SU-DHL-6 (cell line): ENCODE measurements around the gene NUTF2.

ENCODE experiments used
- H2AFZ ChIP-seq: fragments of 200-600 bp; sonication (generic); 2 replicates; pipeline ENCODE4 v1.6.1; 2014; ENCODE audit warnings: low read depth, mild to moderate bottlenecking, moderate library complexity, mixed read lengths, antibody characterized with exemption, low read length; ENCODE audit not compliant: severe bottlenecking
- H3F3A ChIP-seq: fragments of 200-600 bp; shearing (Covaris generic); 2 replicates; pipeline ENCODE4 v1.6.0; 2016; ENCODE audit warnings: antibody characterized with exemption, mild to moderate bottlenecking; ENCODE audit not compliant: insufficient read depth
- H3K27ac ChIP-seq: fragments of 200-600 bp; sonication (generic); 2 replicates; pipeline ENCODE4 v1.5.1; 2016; ENCODE audit warnings: low read depth, mild to moderate bottlenecking, low read length, moderate library complexity, mixed read lengths
- H3K27me3 ChIP-seq: fragments of 200-600 bp; sonication (generic), shearing (Covaris generic); 2 replicates; pipeline ENCODE4 v1.6.0; 2014; ENCODE audit warnings: mild to moderate bottlenecking, low read length
- H3K36me3 ChIP-seq: fragments of 200-600 bp; sonication (generic); 2 replicates; pipeline ENCODE4 v1.6.1; 2014; ENCODE audit warnings: mild to moderate bottlenecking, low read length, mixed read lengths
- H3K4me2 ChIP-seq: fragments of 300-600, 200-600 bp; shearing (Covaris generic), sonication (generic); 2 replicates; pipeline ENCODE4 v1.6.0; 2014; ENCODE audit warnings: low read length, low read depth, mild to moderate bottlenecking; ENCODE audit not compliant: poor library complexity, severe bottlenecking
- H3K4me3 ChIP-seq: fragments of 200-600 bp; sonication (generic); 2 replicates; pipeline ENCODE4 v1.5.1; 2014; ENCODE audit warnings: antibody characterized with exemption, low read length, mild to moderate bottlenecking, mixed read lengths; ENCODE audit not compliant: insufficient read depth, poor library complexity, severe bottlenecking
- H3K79me2 ChIP-seq: fragments of 200-600 bp; sonication (generic); 2 replicates; pipeline ENCODE4 v1.6.1; 2014; ENCODE audit warnings: mild to moderate bottlenecking, low read length, moderate library complexity; ENCODE audit not compliant: insufficient read depth
- H3K9ac ChIP-seq: fragments of 200-600 bp; sonication (generic); 2 replicates; pipeline ENCODE4 v1.7.0; 2014; ENCODE audit warnings: mild to moderate bottlenecking, low read length
- H3K9me2 ChIP-seq: fragments of 200-600 bp; sonication (generic); replicated peaks from 2 replicates; pipeline ENCODE4 v1.6.1; 2014; ENCODE audit warnings: low read length; ENCODE audit not compliant: insufficient read depth
- H3K9me3 ChIP-seq: fragments of 200-600 bp; sonication (generic); 2 replicates; pipeline ENCODE4 v1.6.1; 2014; ENCODE audit warnings: low read length, mixed read lengths; ENCODE audit not compliant: insufficient read depth
- H4K20me1 ChIP-seq: fragments of 200-600 bp; sonication (generic); 2 replicates; pipeline ENCODE4 v1.6.1; 2014; ENCODE audit warnings: low read depth, mild to moderate bottlenecking, antibody characterized with exemption, low read length, moderate library complexity, mixed read lengths
- EZH2phosphoT487 ChIP-seq: fragments of 200-600 bp; sonication (generic), shearing (Covaris generic); conservative IDR thresholded peaks from 2 replicates; pipeline ENCODE4 v1.6.1; 2018; ENCODE audit warnings: mild to moderate bottlenecking, antibody characterized with exemption, low read length, moderate library complexity, mixed read lengths
- TF ChIP-seq, protein P1 (sequence below): fragments of 200-600 bp; sonication (generic); IDR thresholded peaks from one replicate; pipeline ENCODE4 v1.5.1; 2017; ENCODE audit warnings: antibody characterized with exemption, mild to moderate bottlenecking, low read length, moderate library complexity; ENCODE audit not compliant: insufficient read depth, poor library complexity, severe bottlenecking

Gene NUTF2

DNA sequence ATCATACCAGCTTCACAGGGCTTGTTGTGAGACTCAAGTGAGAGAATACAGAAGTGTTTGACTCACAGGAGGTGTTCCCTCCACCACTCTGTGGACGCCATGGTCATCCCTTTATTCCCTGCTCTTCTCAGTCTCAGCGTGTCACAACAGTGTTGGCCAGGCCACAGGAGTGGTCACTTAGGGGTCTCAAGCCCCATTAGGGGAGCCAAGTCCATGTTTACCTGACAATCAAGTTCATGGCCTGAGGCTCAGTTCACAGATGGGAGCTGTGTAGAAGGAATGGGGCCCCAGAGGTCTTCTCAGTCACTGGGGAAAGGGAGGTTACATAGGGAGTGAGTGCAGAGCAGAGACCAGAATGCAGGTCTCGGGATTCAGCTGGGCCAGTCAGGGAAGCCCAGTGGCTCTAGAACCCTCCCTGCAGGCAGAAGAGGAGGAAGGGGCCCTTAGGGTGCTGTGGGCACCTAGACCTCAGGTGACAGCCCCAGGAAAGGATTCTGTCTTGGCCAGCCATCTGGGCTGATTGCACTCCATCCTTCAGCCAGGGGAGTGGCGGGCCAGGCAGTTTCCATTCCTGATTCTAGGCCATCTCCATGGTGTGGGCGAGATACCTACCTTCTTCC is 10.3 kb downstream of the NUTF2 start:
- Histone ChIP-seq H3K36me3 (no peaks in the 10 kb centered on the region), H4K20me1 (peaks cover 10% of the 10 kb centered on the region; the same call in 1 of the 2 replicates), H3F3A (no peaks in the 10 kb centered on the region), H3K9me3 (no peaks in the 10 kb centered on the region), H3K27me3 (no peaks in the 10 kb centered on the region), H3K9ac (no peak overlapping the region), H3K4me3 (no peak overlapping the region), H3K9me2 (no peaks in the 10 kb centered on the region), H3K79me2 (peaks cover 94% of the 10 kb centered on the region), H3K27ac (no peak overlapping the region), H3K4me2 (no peak overlapping the region), H2AFZ (no peak overlapping the region)
- no peak for TF ChIP-seq EZH2phosphoT487
- TF ChIP-seq, protein P1, sequence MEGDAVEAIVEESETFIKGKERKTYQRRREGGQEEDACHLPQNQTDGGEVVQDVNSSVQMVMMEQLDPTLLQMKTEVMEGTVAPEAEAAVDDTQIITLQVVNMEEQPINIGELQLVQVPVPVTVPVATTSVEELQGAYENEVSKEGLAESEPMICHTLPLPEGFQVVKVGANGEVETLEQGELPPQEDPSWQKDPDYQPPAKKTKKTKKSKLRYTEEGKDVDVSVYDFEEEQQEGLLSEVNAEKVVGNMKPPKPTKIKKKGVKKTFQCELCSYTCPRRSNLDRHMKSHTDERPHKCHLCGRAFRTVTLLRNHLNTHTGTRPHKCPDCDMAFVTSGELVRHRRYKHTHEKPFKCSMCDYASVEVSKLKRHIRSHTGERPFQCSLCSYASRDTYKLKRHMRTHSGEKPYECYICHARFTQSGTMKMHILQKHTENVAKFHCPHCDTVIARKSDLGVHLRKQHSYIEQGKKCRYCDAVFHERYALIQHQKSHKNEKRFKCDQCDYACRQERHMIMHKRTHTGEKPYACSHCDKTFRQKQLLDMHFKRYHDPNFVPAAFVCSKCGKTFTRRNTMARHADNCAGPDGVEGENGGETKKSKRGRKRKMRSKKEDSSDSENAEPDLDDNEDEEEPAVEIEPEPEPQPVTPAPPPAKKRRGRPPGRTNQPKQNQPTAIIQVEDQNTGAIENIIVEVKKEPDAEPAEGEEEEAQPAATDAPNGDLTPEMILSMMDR: no peak

DNA sequence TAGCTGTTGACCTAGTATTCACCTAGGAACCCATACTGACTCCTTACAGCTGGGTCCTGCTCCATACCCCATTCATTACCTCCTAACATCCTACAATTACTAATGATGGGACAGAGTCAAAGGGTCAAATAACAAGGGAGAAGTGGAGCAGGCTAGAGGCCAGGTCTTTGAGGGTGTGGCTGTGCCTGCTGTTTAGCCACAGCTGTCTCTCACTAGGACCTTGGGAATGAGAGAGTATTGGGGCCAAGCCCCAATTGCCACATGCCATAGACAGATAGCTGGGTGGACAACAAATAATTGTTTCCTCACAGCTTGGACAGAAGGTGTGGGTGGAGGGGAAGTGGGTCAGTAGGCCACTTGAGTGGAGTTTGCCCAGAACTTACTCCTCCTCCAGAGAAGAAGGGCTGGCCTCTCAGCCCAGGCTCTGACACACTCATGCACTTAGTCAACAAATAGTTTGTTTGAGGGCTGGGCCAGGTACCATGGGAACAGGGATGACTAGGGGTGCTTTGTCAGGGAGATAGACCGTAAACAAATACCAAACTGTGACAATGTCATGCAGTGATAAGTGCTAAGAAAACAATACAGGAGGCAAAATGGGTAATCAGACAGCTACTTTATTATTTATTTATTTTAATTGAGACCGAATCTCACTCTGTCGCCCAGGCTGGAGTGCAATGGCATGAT is 11.0 kb downstream of the NUTF2 start:
- no peaks in the 10 kb centered on the region for H3K36me3 ChIP-seq
- H4K20me1 ChIP-seq: peaks cover 10% of the 10 kb centered on the region; the same call in 1 of the 2 replicates
- no peak overlapping the region for H2AFZ ChIP-seq
- H3K4me3 ChIP-seq: no peak overlapping the region
- no peaks in the 10 kb centered on the region for H3K9me2 ChIP-seq
- H3K9ac ChIP-seq: no peak overlapping the region
- no peaks in the 10 kb centered on the region for H3K9me3 ChIP-seq
- no peaks in the 10 kb centered on the region for H3K27me3 ChIP-seq
- no peak overlapping the region for H3K4me2 ChIP-seq
- no peak overlapping the region for H3K27ac ChIP-seq
- no peaks in the 10 kb centered on the region for H3F3A ChIP-seq
- TF ChIP-seq, protein P1: no peak
- no peak for TF ChIP-seq EZH2phosphoT487
- H3K79me2 ChIP-seq: peaks cover 94% of the 10 kb centered on the region

DNA sequence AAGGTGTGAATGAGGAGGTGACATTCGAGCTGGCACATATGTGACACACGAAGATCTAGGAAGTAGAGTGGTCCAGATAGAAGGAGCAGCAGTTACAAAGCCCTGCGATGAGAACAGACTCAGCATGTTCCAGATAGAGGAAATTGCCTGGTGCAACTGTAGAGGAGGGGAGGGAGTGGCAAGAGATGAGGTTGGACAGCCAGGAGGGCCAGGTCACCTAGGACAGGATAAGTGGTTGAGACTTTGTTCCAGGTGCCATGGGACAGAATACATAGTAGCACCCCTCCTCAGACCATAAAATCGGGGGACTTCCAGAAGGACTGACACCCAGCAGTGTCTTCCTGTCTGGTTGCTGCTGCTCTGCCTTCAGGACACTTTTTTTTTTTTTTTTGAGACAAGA is 11.8 kb downstream of the NUTF2 start:
- H3K36me3 ChIP-seq: no peaks in the 10 kb centered on the region
- no peaks in the 10 kb centered on the region for H3K27me3 ChIP-seq
- peaks cover 10% of the 10 kb centered on the region; the same call in 1 of the 2 replicates for H4K20me1 ChIP-seq
- H3F3A ChIP-seq: no peaks in the 10 kb centered on the region
- H3K4me3 ChIP-seq: no peak overlapping the region
- peaks cover 94% of the 10 kb centered on the region for H3K79me2 ChIP-seq
- H3K9me3 ChIP-seq: no peaks in the 10 kb centered on the region
- TF ChIP-seq, protein P1: no peak
- no peak for TF ChIP-seq EZH2phosphoT487
- H3K9me2 ChIP-seq: no peaks in the 10 kb centered on the region
- no peak overlapping the region for H3K27ac ChIP-seq
- H3K4me2 ChIP-seq: no peak overlapping the region
- no peak overlapping the region for H2AFZ ChIP-seq
- no peak overlapping the region for H3K9ac ChIP-seq
